Esophagus (tissue), 2 donors: ENCODE measurements around the gene RSL1D1. TPM values are rescaled to one million over a fixed set of nuclear protein-coding genes. Genes with fewer than 3 reads are reported as not detected.
A peak's percentile ranks its signal among the peaks of the same experiment; 100 is the strongest.
"Not testable (repeated sequence)": the region's sequence is repeated elsewhere in the genome, so short reads cannot be mapped to it uniquely, and the experiment has no call there.

Experiments
- H3K27ac ChIP-seq, 2 donors: one replicate each; pipeline ENCODE4 v1.5.1; 2013; ENCODE audit warnings: low read depth in 2 of 2, mild to moderate bottlenecking in 2 of 2, inconsistent platforms in 1 of 2, low read length in 1 of 2, moderate library complexity in 1 of 2
- H3K27me3 ChIP-seq, 2 donors: one replicate each; pipeline ENCODE4 v1.6.1; 2013; ENCODE audit warnings: low read length in 2 of 2, control low read depth in 1 of 2, mild to moderate bottlenecking in 1 of 2; ENCODE audit not compliant: insufficient read depth in 2 of 2, control insufficient read depth in 1 of 2
- H3K36me3 ChIP-seq, 2 donors: one replicate each; pipeline ENCODE4 v1.6.1; 2013; ENCODE audit warnings: low read length in 1 of 2; ENCODE audit not compliant: control insufficient read depth in 2 of 2, insufficient read depth in 2 of 2
- H3K4me1 ChIP-seq, 2 donors: one replicate each; pipeline ENCODE4 v1.6.1; 2013; ENCODE audit warnings: low read length in 1 of 2; ENCODE audit not compliant: control insufficient read depth in 2 of 2, insufficient read depth in 2 of 2
- H3K4me3 ChIP-seq, 2 donors: one replicate each; pipeline ENCODE4 v1.5.1; 2013; ENCODE audit warnings: low read length in 2 of 2, mild to moderate bottlenecking in 2 of 2, low read depth in 1 of 2, moderate library complexity in 1 of 2
- H3K9me3 ChIP-seq, 2 donors: one replicate each; pipeline ENCODE4 v1.6.1; 2013; ENCODE audit warnings: mild to moderate bottlenecking in 2 of 2, low read depth in 1 of 2, low read length in 1 of 2, moderate library complexity in 1 of 2; ENCODE audit not compliant: control insufficient read depth in 2 of 2, insufficient read depth in 1 of 2
- WGBS, 2 donors: extraction: QIAGEN DNeasy Blood & Tissue Kit; methylation state at CpG; one replicate each; pipeline ENCODE4 v1.1.7; 2013; 5-methylcytosine and 5-hydroxymethylcytosine counted together
- polyA plus RNA-seq, 2 donors: library from polyadenylated mRNA; stranded (reverse); fragments of 200-250 nt; gene quantifications; one replicate each; pipeline ENCODE4 v1.2.3, GENCODE V29; 2013
- donor health status: healthy with polysubstance abuse.
- donor health status: Bipolar disorder and iron deficiency.

Gene RSL1D1
- polyA plus RNA-seq, 2 donors = 28.8 to 70.5 TPM

- WGBS, 2 donors = 82 to 86% methylated on average over 20 of the region's 20 CpGs
- peak overlapping the region in 1 of 2 donors; percentile 96 for H3K4me3 ChIP-seq
- H3K4me1 ChIP-seq = peaks cover 4 to 7% of the 10 kb centered on the region in 2 donors
- H3K27ac ChIP-seq = peak overlapping the region; percentile 79 to 96
- H3K36me3 ChIP-seq = peaks cover 0 to 3% of the 10 kb centered on the region in 2 donors
- no peaks in the 10 kb centered on the region for H3K27me3 ChIP-seq
- no peaks in the 10 kb centered on the region for H3K9me3 ChIP-seq
Observed at GRCh38 chr16:11794996-11795886, 56.1 kb downstream of the RSL1D1 start.

GRCh38 chr16:11794447-11794846, 56.9 kb downstream of the RSL1D1 start:
- H3K4me1 ChIP-seq = peaks cover 4 to 7% of the 10 kb centered on the region in 2 donors
- no peak overlapping the region for H3K4me3 ChIP-seq
- 17 to 29% methylated on average over 2 of the region's 2 CpGs for WGBS, 2 donors
- H3K36me3 ChIP-seq = peaks cover 0 to 3% of the 10 kb centered on the region in 2 donors
- no peak overlapping the region for H3K27ac ChIP-seq
- no peaks in the 10 kb centered on the region for H3K27me3 ChIP-seq
- no peaks in the 10 kb centered on the region for H3K9me3 ChIP-seq

- H3K4me1 ChIP-seq = peaks cover 4 to 7% of the 10 kb centered on the region in 2 donors
- no peak overlapping the region for H3K4me3 ChIP-seq
- 64 to 69% methylated on average over 7 of the region's 7 CpGs for WGBS, 2 donors
- H3K36me3 ChIP-seq = peaks cover 0 to 3% of the 10 kb centered on the region in 2 donors
- no peaks in the 10 kb centered on the region for H3K9me3 ChIP-seq
- no peaks in the 10 kb centered on the region for H3K27me3 ChIP-seq
- H3K27ac ChIP-seq = no peak overlapping the region
Observed at GRCh38 chr16:11793840-11794239, 57.5 kb downstream of the RSL1D1 start.

GRCh38 chr16:11792410-11793241, 58.7 kb downstream of the RSL1D1 start:
- WGBS, 2 donors = 40% methylated on average over 7 of the region's 7 CpGs
- Histone ChIP-seq H3K36me3 (peaks cover 0 to 3% of the 10 kb centered on the region in 2 donors), H3K27ac (peak overlapping the region; percentile 11 to 57), H3K4me1 (peaks cover 3 to 4% of the 10 kb centered on the region in 2 donors), H3K9me3 (no peaks in the 10 kb centered on the region), H3K27me3 (no peaks in the 10 kb centered on the region), H3K4me3 (peak overlapping the region in 1 of 2 donors; percentile 5)

GRCh38 chr16:11791144-11791828, 60.1 kb downstream of the RSL1D1 start:
- no peaks in the 10 kb centered on the region for H3K27me3 ChIP-seq
- no peak overlapping the region for H3K27ac ChIP-seq
- no peak overlapping the region for H3K4me3 ChIP-seq
- H3K36me3 ChIP-seq = peaks cover 0 to 3% of the 10 kb centered on the region in 2 donors
- H3K4me1 ChIP-seq = peaks cover 3 to 4% of the 10 kb centered on the region in 2 donors
- no peaks in the 10 kb centered on the region for H3K9me3 ChIP-seq
- 83 to 85% methylated on average over 8 of the region's 8 CpGs for WGBS, 2 donors

GRCh38 chr16:11788914-11789313, 62.4 kb downstream of the RSL1D1 start:
- WGBS, 2 donors = 87 to 88% methylated on average over 3 of the region's 3 CpGs
- H3K9me3 ChIP-seq = no peaks in the 10 kb centered on the region
- no peak overlapping the region for H3K27ac ChIP-seq
- H3K36me3 ChIP-seq = no peaks in the 10 kb centered on the region
- H3K27me3 ChIP-seq = no peaks in the 10 kb centered on the region
- peaks cover 2 to 3% of the 10 kb centered on the region in 2 donors for H3K4me1 ChIP-seq
- no peak overlapping the region for H3K4me3 ChIP-seq

- not testable (repeated sequence) for H3K4me1 ChIP-seq, H3K27me3 ChIP-seq, H3K9me3 ChIP-seq, H3K27ac ChIP-seq, H3K36me3 ChIP-seq, H3K4me3 ChIP-seq
- 88 to 90% methylated on average over 13 of the region's 13 CpGs for WGBS, 2 donors
Observed at GRCh38 chr16:11784980-11785599, 66.3 kb downstream of the RSL1D1 start.

- 94 to 95% methylated on average over 6 of the region's 6 CpGs for WGBS, 2 donors
- not testable (repeated sequence) for H3K4me1 ChIP-seq, H3K27ac ChIP-seq
Observed at GRCh38 chr16:11784381-11784780, 67.0 kb downstream of the RSL1D1 start.

GRCh38 chr16:11784038-11784369, 67.3 kb downstream of the RSL1D1 start:
- Histone ChIP-seq H3K4me3 (no peak overlapping the region), H3K27ac (peak overlapping the region; percentile 22 to 73), H3K27me3 (no peaks in the 10 kb centered on the region), H3K36me3 (no peaks in the 10 kb centered on the region), H3K4me1 (no peaks in the 10 kb centered on the region), H3K9me3 (no peaks in the 10 kb centered on the region)

More at GRCh38 chr16:11784381-11784780, 67.0 kb downstream of the RSL1D1 start:
- H3K9me3 ChIP-seq, H3K27me3 ChIP-seq, H3K4me3 ChIP-seq, H3K36me3 ChIP-seq: not testable (repeated sequence)
